Measurements from ENCODE around the gene RBBP5.

RBBP5 gene

DNA sequence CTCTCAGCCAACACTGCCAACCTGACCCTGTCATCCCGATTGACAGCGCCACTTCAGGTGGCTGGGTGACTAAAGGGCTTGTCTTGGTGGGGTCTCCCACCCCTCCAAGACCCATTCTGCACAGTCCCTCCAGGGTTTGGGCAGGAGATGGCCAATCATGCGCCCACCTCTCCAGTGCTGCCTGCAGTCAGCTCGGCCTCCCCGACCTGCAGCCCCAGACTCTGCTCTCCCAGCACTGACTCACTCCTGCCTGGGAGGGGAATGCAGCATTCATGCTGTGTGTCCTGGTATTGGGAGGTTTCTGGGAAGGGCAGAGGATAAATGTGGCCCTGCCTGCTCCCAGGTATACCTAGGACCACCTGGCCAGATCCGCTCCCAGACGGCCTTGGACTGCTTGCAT is 47.3 kb downstream of the RBBP5 start:
- no peak for DNase-seq

DNA sequence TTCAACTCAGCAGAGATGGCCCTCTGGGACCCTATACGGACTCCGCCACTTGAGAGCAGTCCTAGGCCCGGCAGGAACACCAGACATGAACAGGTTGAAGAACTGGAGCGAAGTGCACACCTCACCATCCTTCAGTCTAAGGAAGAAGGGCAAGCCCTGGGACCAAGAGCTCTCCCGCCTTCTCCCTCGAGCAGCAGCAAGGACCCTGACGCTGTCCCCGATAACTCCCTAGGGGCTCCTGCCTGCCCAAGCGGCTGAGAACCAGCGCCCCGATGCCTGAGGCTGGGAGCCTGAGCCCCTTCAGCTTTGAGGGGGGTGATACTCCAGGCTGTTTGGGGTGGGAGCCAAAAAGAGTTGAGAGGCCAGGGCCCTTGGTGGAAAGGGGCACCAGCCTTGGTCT is 47.7 kb downstream of the RBBP5 start:
- DNase-seq = no peak

GRCh38 chr1:205073511-205073910 is 48.3 kb downstream of the RBBP5 start:
- DNase-seq = no peak

GRCh38 chr1:205072881-205073280 is 48.9 kb downstream of the RBBP5 start:
- peak in 17 of 56 donors; percentile 16 to 68 (median 37) for DNase-seq

GRCh38 chr1:205072286-205072685 is 49.5 kb downstream of the RBBP5 start:
- DNase-seq = no peak

DNA sequence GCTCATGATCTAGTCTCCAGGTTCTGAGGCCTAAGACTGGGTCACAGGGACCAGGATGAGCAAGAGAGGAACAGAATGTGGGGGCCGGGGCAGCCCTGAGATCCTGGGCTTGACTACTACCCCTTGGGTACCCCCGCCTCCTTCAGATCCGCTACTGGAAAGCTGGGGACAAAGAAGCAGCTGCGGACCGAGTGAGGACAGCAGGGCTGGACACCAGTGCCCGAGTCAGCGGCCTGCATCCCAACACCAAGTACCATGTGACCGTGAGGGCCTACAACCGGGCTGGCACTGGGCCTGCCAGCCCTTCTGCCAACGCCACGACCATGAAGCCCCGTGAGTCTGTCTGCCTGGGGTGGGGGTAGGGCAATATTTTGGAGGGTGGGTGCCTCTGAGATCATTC is 50.0 kb downstream of the RBBP5 start:
- peak in 20 of 56 donors; percentile 20 to 67 (median 48) for DNase-seq

GRCh38 chr1:205071028-205071409 is 50.8 kb downstream of the RBBP5 start:
- no peak for DNase-seq

DNA sequence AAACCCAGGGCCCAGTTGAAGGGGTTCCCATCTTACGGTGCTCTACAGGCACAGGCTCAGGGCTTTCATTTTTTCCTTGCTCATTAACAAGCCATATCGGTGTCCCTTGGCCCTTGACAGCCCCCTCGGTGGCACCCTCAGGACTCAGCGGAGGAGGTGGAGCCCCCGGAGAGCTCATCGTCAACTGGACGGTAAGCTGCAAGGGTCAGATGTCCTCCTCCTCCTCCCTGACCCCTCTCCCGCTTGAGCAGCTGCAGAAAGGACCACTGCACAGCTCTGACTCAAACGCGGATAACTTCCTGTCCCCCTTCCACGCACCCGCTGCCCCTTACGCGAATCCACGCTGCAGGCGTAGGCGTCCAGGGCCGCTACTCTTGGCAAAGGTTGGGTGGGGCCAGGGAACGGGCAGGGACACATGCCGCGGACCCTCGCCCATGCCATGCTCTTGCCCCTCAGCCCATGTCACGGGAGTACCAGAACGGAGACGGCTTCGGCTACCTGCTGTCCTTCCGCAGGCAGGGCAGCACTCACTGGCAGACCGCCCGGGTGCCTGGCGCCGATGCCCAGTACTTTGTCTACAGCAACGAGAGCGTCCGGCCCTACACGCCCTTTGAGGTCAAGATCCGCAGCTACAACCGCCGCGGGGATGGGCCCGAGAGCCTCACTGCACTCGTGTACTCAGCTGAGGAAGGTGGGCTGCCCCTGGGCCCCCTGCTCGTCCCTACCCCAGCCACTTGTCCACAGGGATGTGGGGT is 52.2 kb downstream of the RBBP5 start:
- no peak for DNase-seq

GRCh38 chr1:205068457-205069040 is 53.2 kb downstream of the RBBP5 start:
- DNase-seq = no peak

DNA sequence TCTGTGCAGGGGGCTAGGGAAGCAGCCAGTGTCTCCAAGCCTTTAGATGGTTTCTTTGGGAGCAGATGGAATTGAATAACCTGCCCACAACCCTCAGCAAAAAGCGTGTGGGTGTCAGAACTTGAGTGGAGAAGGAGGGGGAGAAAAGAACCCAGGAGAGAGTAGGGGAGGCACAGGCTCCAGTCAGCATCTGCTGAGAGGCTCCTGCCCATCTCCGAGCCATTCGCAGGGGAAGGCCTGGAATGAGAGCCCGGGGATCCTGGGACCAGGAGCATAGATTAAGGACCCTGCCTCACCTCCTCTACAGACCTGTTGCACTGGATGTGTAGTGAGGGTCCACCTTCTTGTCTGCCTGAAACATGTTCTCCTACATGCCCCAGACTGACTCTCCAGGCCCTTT is 53.8 kb downstream of the RBBP5 start:
- no peak for DNase-seq

- DNase-seq = no peak
These were observed 54.7 kb downstream of the RBBP5 start for GRCh38 chr1:205067031-205067430.

- DNase-seq = no peak
These were observed 55.5 kb downstream of the RBBP5 start for GRCh38 chr1:205066141-205066818.

DNA sequence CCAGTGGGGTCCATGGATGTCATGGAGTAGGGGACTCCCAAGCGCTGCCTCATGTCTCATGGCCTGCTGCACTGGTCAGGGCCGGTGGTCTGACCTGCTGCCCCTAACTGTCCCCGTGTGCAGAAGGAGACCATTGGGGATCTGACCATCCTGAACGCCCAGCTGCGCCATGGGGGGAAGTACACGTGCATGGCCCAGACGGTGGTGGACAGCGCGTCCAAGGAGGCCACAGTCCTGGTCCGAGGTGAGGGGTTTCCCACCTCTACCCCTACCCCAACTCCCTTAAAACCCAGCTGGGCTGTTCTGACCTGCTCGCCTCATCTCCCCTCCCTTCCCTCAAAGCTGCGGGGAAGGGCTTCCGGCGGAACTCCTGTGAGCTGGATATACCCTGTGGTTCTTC is 56.1 kb downstream of the RBBP5 start:
- no peak for DNase-seq

DNA sequence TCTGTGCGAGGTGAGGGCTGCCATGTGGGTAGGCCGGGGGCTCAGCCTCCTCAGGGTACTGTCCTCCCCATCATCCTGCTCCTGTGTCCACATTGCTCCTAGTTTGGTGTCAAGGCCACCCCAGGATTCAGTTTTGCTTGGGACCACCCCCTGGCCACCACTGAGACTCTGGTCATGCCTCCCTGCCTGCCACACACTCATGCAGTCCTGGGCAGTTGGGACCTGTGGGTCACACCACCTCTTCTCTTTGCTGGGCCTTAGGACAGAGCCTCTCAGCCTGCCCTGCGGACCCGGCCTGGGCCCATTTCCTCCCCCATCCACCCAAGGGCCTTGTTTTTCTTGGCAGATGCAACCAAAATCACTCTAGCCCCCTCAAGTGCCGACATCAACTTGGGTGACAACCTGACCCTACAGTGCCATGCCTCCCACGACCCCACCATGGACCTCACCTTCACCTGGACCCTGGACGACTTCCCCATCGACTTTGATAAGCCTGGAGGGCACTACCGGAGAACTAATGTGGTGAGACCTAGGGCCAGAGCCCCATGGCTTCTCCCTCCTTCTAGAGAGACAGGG is 56.9 kb downstream of the RBBP5 start:
- no peak for DNase-seq

- DNase-seq = no peak
These were observed 57.5 kb downstream of the RBBP5 start for GRCh38 chr1:205064301-205064700.

DNA sequence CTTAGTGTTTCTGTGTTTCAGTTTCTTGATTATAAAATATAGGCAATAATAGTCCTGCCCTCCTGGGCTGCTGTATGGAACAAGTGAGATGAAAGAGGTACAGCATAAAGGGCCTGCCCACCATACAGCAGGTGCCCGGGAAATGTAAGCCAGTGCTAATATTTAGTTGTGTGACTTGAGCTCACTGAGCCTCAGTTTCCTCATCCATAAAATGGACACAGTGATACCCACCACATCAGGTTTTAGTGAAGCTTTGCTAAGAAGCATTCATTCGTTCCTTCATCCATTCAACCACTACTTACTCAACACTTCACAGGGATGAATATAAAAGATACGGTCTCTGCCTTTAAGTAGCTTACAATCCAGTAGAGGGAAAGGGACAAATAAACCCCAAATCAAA is 58.9 kb downstream of the RBBP5 start:
- no peak for DNase-seq

- no peak for DNase-seq
These were observed 59.5 kb downstream of the RBBP5 start for GRCh38 chr1:205062319-205062718.

DNA sequence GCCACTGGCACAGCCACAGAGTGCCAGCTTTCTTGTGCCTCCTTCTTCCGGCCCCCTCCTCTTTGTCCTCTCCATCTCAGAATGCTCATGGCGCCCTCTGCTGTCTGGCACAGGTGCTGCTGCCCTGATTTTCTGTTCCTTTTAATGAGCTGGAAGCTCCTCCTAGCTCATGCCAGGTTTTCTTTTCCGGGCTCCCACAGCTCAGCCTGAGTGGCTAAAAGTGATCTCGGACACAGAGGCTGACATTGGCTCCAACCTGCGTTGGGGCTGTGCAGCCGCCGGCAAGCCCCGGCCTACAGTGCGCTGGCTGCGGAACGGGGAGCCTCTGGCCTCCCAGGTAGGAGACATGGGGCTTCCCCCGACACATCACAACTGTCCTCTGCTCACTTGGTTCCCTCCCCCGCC is 60.1 kb downstream of the RBBP5 start:
- peak in 51 of 56 donors; percentile 21 to 91 (median 69) for DNase-seq

DNA sequence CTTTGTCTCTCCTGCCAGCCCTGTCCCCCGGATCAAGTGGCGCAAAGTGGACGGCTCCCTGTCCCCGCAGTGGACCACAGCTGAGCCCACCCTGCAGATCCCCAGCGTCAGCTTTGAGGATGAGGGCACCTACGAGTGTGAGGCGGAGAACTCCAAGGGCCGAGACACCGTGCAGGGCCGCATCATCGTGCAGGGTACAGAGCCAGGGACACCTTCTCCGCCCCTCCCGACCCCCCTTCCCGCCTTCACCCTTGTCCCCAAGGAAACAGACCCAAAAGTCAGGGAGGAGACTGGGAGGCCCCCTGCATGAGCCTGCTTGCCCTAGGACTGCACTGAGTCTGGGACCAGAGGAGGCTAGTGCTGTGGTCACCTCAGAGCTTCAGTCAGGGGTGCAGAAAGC is 60.6 kb downstream of the RBBP5 start:
- no peak for DNase-seq

- DNase-seq = no peak
These were observed 61.0 kb downstream of the RBBP5 start for GRCh38 chr1:205060746-205061145.

DNA sequence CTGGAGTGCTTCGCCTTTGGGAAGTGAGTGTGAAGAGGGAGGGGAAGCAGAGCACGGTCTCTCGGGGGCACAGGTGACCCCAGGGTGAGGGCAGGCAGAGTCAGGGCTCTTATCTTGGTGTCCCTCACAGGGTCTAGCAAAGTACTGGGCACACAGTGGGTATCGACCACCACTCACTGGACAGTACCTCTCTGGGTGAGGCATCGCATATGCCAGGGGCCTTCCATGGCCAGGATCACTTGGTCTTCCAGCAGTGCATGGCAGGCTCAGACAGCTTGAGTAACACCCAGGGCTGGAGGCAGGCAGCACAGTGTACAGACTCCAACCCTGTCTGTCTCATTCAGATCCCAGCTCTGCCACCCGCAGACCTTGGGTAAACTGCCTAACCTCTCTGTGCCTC is 62.1 kb downstream of the RBBP5 start:
- DNase-seq = no peak

- DNase-seq = no peak
These were observed 62.9 kb downstream of the RBBP5 start for GRCh38 chr1:205058853-205059252.

Data from nucleus accumbens (tissue), 56 donors.